ENCODE data around the gene TRPM8.
"Not testable (repeated sequence)": the region's sequence is repeated elsewhere in the genome, so short reads cannot be mapped to it uniquely, and the experiment has no call there.

TRPM8 gene

GRCh38 chr2:233917116-233917515, at the start of gene TRPM8:
TSS of gene TRPM8 (plus strand) at chr2:233917373. CDS start at chr2:233926538, 9,165 bp downstream.
- no peak for DNase-seq

DNA sequence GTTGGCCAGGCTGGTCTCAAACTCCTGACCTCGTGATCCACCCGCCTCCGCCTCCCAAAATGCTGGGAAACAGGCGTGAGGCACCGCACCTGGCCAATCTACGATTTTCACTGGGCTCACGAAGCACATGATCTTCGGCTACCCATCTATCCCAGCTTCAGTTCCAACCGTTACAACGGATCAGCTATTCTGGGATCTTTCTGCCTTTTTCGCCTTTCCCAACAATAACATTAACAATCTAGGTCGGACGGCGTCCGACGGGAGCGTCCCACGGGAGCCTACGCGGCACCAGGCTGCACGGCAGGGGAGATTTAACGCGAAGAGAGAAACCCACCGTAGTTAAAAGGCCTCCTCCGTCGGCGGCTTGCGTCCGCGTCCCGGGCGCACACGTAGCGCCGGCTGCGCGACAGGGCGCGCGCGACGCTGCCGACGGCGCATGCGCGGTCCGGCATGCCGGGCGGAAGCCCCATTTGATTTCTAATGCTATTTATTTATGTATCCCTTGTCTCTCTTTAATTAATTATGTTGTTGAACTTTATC, 49.1 kb upstream of the TRPM8 start, which contains the start of gene MSL3B:
MSL3B (minus strand) TSS at position 394 of the 540 bp plus-strand sequence.
- DNase-seq = peak; percentile 63

DNA sequence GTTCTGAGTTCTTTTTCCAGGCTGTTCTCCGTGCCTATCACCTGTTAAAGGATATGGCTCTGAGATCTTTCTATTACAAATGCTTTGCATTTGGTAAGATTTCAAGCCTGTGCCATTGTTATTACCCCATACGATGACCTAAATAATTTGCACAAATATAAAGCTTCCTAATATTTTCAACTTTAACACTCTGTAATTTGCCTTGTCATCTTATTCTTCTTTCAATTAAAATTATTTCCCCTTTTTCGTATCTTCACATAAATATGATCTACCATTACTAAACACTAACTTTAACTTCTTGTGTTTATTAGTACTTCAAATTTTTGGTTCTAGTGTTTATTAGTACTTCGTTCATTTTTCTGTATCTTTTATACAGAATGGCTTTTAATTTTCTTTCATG, 45.7 kb upstream of the TRPM8 start:
- DNase-seq = no peak

GRCh38 chr2:233872125-233872524, 45.0 kb upstream of the TRPM8 start:
- not testable (repeated sequence) for DNase-seq

DNA sequence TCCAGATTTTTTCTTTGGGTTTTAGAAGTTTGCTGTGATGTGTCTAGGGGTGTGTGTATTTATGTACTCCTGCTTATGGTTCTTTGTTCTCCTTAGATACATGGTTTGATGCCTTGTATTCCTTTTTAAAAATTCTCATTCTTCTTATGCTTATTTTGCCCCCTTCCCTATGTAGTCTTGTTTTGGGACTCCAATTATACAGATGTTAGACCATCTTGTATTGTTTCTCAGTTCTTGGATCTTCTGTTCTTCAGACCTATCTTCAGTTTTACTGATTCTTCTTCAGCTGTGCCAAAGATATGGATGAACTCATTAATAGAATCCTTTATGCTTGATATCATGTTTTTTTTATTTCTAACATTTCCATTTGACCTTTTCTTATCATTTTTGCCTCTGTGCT, 34.8 kb upstream of the TRPM8 start:
- no peak for DNase-seq

DNA sequence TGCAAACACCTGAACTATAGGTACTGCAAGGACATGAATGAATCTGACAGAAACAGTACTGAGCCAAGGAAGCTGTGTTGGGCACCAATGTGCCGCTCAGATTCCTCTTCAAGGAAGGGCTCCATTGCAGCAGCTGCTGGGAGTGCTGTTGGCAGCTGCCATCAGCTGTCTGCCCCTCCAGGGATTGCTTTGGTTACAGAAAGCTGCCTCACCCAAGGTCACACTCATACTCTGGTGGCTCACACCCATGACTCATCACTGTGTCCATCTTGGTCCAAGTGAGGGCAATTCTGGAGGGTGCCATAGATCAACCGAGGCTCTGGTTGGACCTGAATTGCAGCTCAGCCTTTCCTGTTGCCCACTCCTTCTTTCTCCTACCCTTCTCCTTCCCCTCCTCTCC, 24.4 kb upstream of the TRPM8 start:
- DNase-seq = no peak

- not testable (repeated sequence) for DNase-seq
Observed at GRCh38 chr2:233896253-233896652, 20.9 kb upstream of the TRPM8 start.

- no peak for DNase-seq
Observed at GRCh38 chr2:233901367-233901766, 15.8 kb upstream of the TRPM8 start.

DNA sequence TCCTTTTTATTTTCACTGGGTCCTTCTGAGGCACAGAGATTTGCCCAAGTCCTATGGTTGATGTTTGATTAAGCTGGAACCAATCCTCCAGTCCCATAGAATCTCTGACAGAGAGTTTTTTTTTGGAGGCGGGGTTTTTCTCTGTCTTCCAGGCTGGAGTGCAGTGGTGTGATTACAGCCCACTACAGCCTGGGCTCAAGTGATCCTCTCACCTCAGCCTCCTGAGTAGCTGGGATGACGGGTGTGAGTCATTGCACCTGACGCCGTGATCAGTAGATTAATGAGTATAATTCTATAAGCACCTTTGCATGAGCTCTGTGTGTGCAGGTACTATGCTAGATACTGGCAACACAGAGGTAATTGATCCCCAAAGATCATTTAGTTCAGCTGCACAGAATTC, 15.3 kb upstream of the TRPM8 start:
- DNase-seq = no peak

DNA sequence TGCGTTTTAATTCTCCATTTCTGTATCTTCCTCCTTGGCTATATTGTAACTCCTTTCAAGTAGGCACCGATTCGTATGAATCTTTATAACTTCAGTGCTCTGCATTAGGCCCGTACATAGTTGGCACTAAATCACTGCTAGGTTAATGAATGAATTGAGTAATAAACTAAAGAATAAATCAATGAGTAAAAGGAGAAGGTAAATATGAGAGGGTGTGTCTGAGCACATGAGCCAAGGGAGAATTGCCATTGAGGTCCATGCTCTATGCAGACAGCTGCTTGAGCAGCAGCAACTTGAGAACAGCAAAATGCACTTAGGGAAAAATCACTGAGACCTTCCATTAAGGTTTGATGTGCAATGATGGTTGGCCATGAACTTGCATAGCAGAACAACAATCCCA, 11.2 kb upstream of the TRPM8 start:
- no peak for DNase-seq

DNA sequence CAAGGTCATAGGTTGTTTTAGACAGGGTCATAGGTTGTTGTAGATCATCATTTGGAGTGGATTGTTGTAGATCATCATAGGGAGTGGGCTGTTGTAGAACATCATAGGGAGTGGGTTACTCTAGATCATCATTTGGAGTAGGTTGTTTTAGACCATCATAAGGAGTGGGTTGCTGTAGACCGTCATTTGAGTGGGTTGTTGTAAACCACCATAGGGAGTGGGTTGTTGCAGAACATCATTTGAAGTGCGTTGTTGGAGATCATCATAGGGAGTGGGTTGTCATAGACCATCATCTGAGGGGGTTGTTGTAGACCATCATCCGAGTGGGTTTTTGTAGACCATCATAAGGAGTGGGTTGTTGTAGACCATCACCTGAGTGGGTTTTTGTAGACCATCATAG, 9.5 kb upstream of the TRPM8 start:
- no peak for DNase-seq

- peak; percentile 32 for DNase-seq
Observed at GRCh38 chr2:233912691-233913423, 4.3 kb upstream of the TRPM8 start.

- peak; percentile 12 for DNase-seq
Observed at GRCh38 chr2:233915128-233915527, 2.0 kb upstream of the TRPM8 start.

GRCh38 chr2:233919319-233919718, 2.1 kb downstream of the TRPM8 start:
- no peak for DNase-seq

DNA sequence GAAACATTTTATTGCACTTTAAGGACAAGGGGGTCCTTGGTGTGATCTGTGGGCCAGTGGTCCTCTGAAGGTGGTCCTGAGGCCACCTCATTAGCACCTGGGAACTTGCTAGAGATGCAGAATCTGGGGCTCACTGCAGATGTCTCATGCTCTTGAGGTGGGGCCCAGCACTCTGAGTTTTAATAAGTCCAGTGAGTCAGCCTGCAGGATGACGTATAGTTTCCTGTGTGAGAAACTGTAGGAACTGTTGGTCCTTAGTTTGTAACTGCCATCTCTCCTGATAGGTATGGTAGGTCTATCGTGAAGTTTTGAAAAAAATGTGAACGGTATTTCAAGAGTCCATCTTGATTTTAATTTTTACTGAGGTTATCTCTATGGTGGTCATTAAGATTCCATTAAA, 2.8 kb downstream of the TRPM8 start:
- DNase-seq = no peak

GRCh38 chr2:233922471-233922870, 5.3 kb downstream of the TRPM8 start:
- no peak for DNase-seq

GRCh38 chr2:233925402-233925801, 8.2 kb downstream of the TRPM8 start:
- DNase-seq = no peak

DNA sequence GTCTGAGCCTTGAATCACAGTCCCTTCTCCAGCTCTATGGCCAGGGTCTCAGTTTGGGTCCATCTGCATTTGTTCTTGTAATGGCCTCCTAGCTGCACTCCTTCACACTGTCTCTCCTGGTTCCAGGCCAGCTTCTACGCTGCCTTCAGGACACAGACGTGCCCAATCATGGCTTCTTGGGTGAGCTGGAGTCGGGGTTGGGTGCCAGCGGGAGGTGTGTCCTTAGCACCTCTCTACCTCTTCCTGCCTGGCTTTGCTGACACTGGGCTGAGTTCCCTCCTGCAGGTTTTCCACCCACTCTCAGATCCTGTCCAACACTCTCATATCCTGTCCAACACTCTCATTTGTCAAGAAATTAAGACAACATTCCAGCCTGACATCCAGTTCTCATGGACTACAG, 9.6 kb downstream of the TRPM8 start:
- no peak for DNase-seq

DNA sequence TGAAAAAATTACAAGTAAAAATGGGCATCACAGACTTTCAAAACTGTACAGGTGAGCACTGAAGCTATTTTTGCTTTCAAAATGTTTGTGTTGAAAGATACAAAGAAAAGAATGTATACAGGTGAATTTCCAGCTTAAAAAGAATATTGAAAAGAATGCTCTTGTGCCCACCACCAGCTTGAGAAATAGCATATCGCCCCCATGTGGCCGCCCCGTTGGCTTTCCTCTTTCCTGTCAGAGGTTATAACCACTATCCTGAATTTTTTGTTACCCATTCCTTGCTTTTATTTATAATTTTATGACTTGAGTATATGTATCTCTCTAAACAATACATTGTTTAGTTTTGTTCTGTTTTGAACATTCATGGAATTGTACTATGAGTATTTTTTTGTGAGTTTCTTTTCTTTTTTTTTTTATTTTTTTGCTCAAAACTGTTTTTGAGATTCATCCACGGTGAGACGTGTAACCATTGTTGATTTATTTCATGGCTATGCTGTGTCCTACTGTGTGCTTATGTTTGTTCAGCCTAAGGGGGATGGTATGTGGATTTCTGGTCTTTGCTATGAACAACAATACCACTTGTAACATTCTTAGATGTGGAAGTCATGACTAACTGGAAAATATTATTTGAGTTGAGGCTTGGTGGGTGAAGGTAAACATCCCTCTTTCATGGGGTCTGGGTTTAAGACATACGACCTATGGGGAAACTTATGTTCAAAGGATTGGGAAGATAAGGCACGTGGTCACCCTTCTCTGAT, 11.6 kb downstream of the TRPM8 start:
- DNase-seq = peak; percentile 17

GRCh38 chr2:233929352-233930022, 12.3 kb downstream of the TRPM8 start:
- DNase-seq = peak; percentile 2

GRCh38 chr2:233934524-233934923, 17.4 kb downstream of the TRPM8 start:
- no peak for DNase-seq

- no peak for DNase-seq
Observed at GRCh38 chr2:233935426-233935825, 18.3 kb downstream of the TRPM8 start.

- no peak for DNase-seq
Observed at GRCh38 chr2:233936089-233936488, 18.9 kb downstream of the TRPM8 start.
